Mesothelial cell of epicardium (in vitro differentiated cells): ENCODE results near the gene GTF2H3. TPM values are rescaled to one million over a fixed set of nuclear protein-coding genes. Genes with fewer than 3 reads are reported as not detected.

ENCODE experiments used
- DNase-seq, 2 experiments: peaks; one replicate each; pipeline ENCODE4 v3.0.0; 2021; ENCODE audit warnings: low spot score in 2 of 2; ENCODE audit not compliant: unreplicated experiment in 2 of 2
- H3K27ac Mint-ChIP-seq: 2 replicates; pipeline ENCODE4 v1.8.0; 2021; ENCODE audit warnings: mixed read lengths
- H3K27me3 Mint-ChIP-seq: 2 replicates; pipeline ENCODE4 v1.8.0; 2021; ENCODE audit warnings: low read depth, mixed read lengths
- H3K36me3 Mint-ChIP-seq: 2 replicates; pipeline ENCODE4 v1.8.0; 2021; ENCODE audit warnings: mixed read lengths
- H3K4me1 Mint-ChIP-seq: 2 replicates; pipeline ENCODE4 v1.8.0; 2021; ENCODE audit warnings: mixed read lengths
- H3K4me3 Mint-ChIP-seq: 2 replicates; pipeline ENCODE4 v1.8.0; 2021; ENCODE audit warnings: mild to moderate bottlenecking, moderate library complexity, mixed read lengths
- H3K9me3 Mint-ChIP-seq: 2 replicates; pipeline ENCODE4 v1.8.0; 2021; ENCODE audit warnings: mixed read lengths
- CTCF ChIP-seq: fragments of 200-600 bp; sonication (generic); IDR thresholded peaks from one replicate; pipeline ENCODE4 v1.5.0; 2021; ENCODE audit warnings: antibody characterized with exemption; ENCODE audit not compliant: unreplicated experiment
- total RNA-seq: library from RNA; stranded (reverse); gene quantifications from 3 replicates; pipeline ENCODE4 v1.2.1, GENCODE V29; 2021

Gene GTF2H3
- total RNA-seq, 1 donor from 2014 or later, result 36.4 TPM

GRCh38 chr12:123648401-123648800, 14.8 kb downstream of the GTF2H3 start:
- no peak for DNase-seq
- Mint-ChIP-seq H3K27ac (no peak overlapping the region), H3K4me3 (no peak overlapping the region), H3K36me3 (peaks cover 22% of the 10 kb centered on the region), H3K27me3 (no peaks in the 10 kb centered on the region), H3K4me1 (no peaks in the 10 kb centered on the region), H3K9me3 (no peaks in the 10 kb centered on the region)
- TF ChIP-seq CTCF, result no peak

- H3K4me3 Mint-ChIP-seq, result no peak overlapping the region
- H3K4me1 Mint-ChIP-seq, result no peaks in the 10 kb centered on the region
- no peak for DNase-seq
- H3K27me3 Mint-ChIP-seq, result no peaks in the 10 kb centered on the region
- H3K27ac Mint-ChIP-seq, result no peak overlapping the region
- H3K36me3 Mint-ChIP-seq, result peaks cover 23% of the 10 kb centered on the region
- TF ChIP-seq CTCF, result no peak
- no peaks in the 10 kb centered on the region for H3K9me3 Mint-ChIP-seq
Measured at GRCh38 chr12:123654129-123654701, 20.6 kb downstream of the GTF2H3 start.

GRCh38 chr12:123655420-123655819, 21.8 kb downstream of the GTF2H3 start:
- no peak overlapping the region for H3K27ac Mint-ChIP-seq
- TF ChIP-seq CTCF, result no peak
- no peaks in the 10 kb centered on the region for H3K9me3 Mint-ChIP-seq
- DNase-seq, result no peak
- H3K27me3 Mint-ChIP-seq, result no peaks in the 10 kb centered on the region
- H3K4me3 Mint-ChIP-seq, result no peak overlapping the region
- H3K4me1 Mint-ChIP-seq, result no peaks in the 10 kb centered on the region
- H3K36me3 Mint-ChIP-seq, result peaks cover 32% of the 10 kb centered on the region

- no peak for TF ChIP-seq CTCF
- Mint-ChIP-seq H3K27me3 (no peaks in the 10 kb centered on the region), H3K27ac (no peak overlapping the region), H3K4me1 (no peaks in the 10 kb centered on the region), H3K4me3 (no peak overlapping the region), H3K36me3 (peaks cover 33% of the 10 kb centered on the region), H3K9me3 (no peaks in the 10 kb centered on the region)
- no peak for DNase-seq
Measured at GRCh38 chr12:123656392-123656791, 22.8 kb downstream of the GTF2H3 start.

GRCh38 chr12:123657211-123657610, 23.6 kb downstream of the GTF2H3 start:
- Mint-ChIP-seq H3K36me3 (peaks cover 29% of the 10 kb centered on the region), H3K27ac (no peak overlapping the region), H3K4me1 (no peaks in the 10 kb centered on the region), H3K27me3 (no peaks in the 10 kb centered on the region), H3K4me3 (no peak overlapping the region), H3K9me3 (no peaks in the 10 kb centered on the region)
- no peak for TF ChIP-seq CTCF
- DNase-seq, result no peak
